ENCODE data around the gene SPATA32. TPM values are rescaled to one million over a fixed set of nuclear protein-coding genes. Genes with fewer than 3 reads are reported as not detected.

SPATA32 gene
- total RNA-seq, 1 experiment from 2014 or later = 0.15 TPM

GRCh38 chr17:45306094-45306493, 44.2 kb upstream of the SPATA32 start:
- intact Hi-C loops (cut with micrococcal nuclease) = loop anchor here (1.0 kb wide), 1 partner anchor 9 kb away; no protein-coding TSS in a partner anchor
- H3K27me3 ChIP-seq (ENCODE audit: insufficient read depth, low read length) = no peaks in the 10 kb centered on the region

More at GRCh38 chr17:45306094-45306493, 44.2 kb upstream of the SPATA32 start:
- peaks cover 20% of the 10 kb centered on the region; the same call in 1 of the 2 replicates for H4K20me1 ChIP-seq (ENCODE audit: insufficient read depth)
- H3K4me3 ChIP-seq (replicated peaks in 1 of 2; ENCODE audit: low read depth in 1 of 2, low read length in 2 of 2) = no peak overlapping the region
- ChIA-PET CTCF (interaction anchor here (0.8 kb wide), 1 partner anchor 79 kb away, joined by 3 read pairs; no protein-coding TSS in a partner anchor), POLR2A (no interaction called here), RAD21 (ENCODE audit: low non-redundant PET in 1 of 2, low total read pairs in 2 of 2, uncharacterized antibody in 2 of 2, unreplicated experiment in 2 of 2) (no interaction called here)
- no peak overlapping the region for H2AFZ ChIP-seq (ENCODE audit: low read depth, low read length, poor library complexity, severe bottlenecking)
- peaks cover 0 to 17% of the 10 kb centered on the region in 2 experiments; a peak in 2 of 4 replicates for H3K36me3 ChIP-seq (ENCODE audit: control insufficient read depth in 1 of 2, insufficient read depth in 2 of 2, low read length in 2 of 2)
- TF ChIP-seq YY1 (IDR thresholded peaks at IDR 0.05; ENCODE audit: extremely low read depth, insufficient replicate concordance, low read depth, low read length) = no peak
- TF ChIP-seq REST (IDR thresholded peaks at IDR 0.05; ENCODE audit: low read depth) = no peak
- TF ChIP-seq EZH2phosphoT487 (IDR thresholded peaks at IDR 0.05; ENCODE audit: borderline replicate concordance) = no peak
- no peak for TF ChIP-seq ZBTB33 (IDR thresholded peaks at IDR 0.05; ENCODE audit: extremely low read depth, insufficient replicate concordance, low read length)
- no peak for TF ChIP-seq EGR1 (IDR thresholded peaks at IDR 0.05; ENCODE audit: low read depth)
- TF ChIP-seq CEBPB (IDR thresholded peaks at IDR 0.05; ENCODE audit: low read depth) = no peak
- TF ChIP-seq SRF (IDR thresholded peaks at IDR 0.05; ENCODE audit: low read depth) = no peak
- no peak for TF ChIP-seq POLR2A (IDR thresholded peaks at IDR 0.05; ENCODE audit: borderline replicate concordance, extremely low read depth, insufficient read depth, insufficient read length)
- H3K4me1 ChIP-seq (ENCODE audit: control insufficient read depth in 1 of 2, insufficient read depth in 2 of 2, low read length in 2 of 2) = peaks cover 39 to 72% of the 10 kb centered on the region in 2 experiments
- peaks cover 99% of the 10 kb centered on the region for H3K79me2 ChIP-seq (ENCODE audit: insufficient read depth, low read length)
- H3K9ac ChIP-seq (ENCODE audit: low read length) = no peak overlapping the region
- no peak overlapping the region for H3K27ac ChIP-seq (ENCODE audit: low read depth, low read length)
- H3K9me3 ChIP-seq (ENCODE audit: control insufficient read depth in 1 of 2, insufficient read depth in 1 of 2, low read depth in 1 of 2, low read length in 2 of 2) = no peaks in the 10 kb centered on the region
- no peaks in the 10 kb centered on the region for H3K9me2 ChIP-seq (ENCODE audit: insufficient read depth)
- no TSS peak for BruUV-seq (replicated peaks)
- DNase-seq (ENCODE audit: low read depth, low spot score) (no peak), ATAC-seq (no peak)
- peak overlapping the region; percentile 12; the same call in 1 of the 2 replicates for H3K4me2 ChIP-seq (ENCODE audit: low read length)

Measured in HCT116 (cell line).